OCI-LY3 (cell line): ENCODE results near the gene FGGY.
"Not testable (repeated sequence)": the region's sequence is repeated elsewhere in the genome, so short reads cannot be mapped to it uniquely, and the experiment has no call there.

Experiments
- H2AFZ ChIP-seq: fragments of 200-600, 300-600 bp; shearing (Covaris generic); 2 replicates; pipeline ENCODE4 v1.6.0; 2014; ENCODE audit warnings: antibody characterized with exemption, low read depth, low read length
- H3K27ac ChIP-seq: fragments of 200-600, 300-600 bp; sonication (generic); 2 replicates; pipeline ENCODE4 v1.5.1; 2014; ENCODE audit warnings: mild to moderate bottlenecking, low read length, moderate library complexity, mixed read lengths
- H3K27me3 ChIP-seq: fragments of 200-600, 300-600 bp; sonication (generic); 2 replicates; pipeline ENCODE4 v1.6.1; 2014; ENCODE audit warnings: low read depth, low read length, mixed read lengths
- H3K36me3 ChIP-seq: fragments of 200-600, 300-600 bp; sonication (generic); replicated peaks from 2 replicates; pipeline ENCODE3; 2014; ENCODE audit warnings: low read depth, low read length, mixed read lengths
- H3K4me1 ChIP-seq: fragments of 300-600, 200-600 bp; sonication (generic); 2 replicates; pipeline ENCODE4 v1.6.1; 2014; ENCODE audit warnings: low read length, mixed read lengths
- H3K4me2 ChIP-seq: fragments of 200-600, 300-600 bp; sonication (generic); 2 replicates; pipeline ENCODE4 v1.6.1; 2014; ENCODE audit warnings: low read length, mixed read lengths
- H3K4me3 ChIP-seq: fragments of 300-600, 200-600 bp; sonication (generic); 2 replicates; pipeline ENCODE4 v1.5.1; 2014; ENCODE audit warnings: antibody characterized with exemption, mild to moderate bottlenecking, low read length, moderate library complexity
- H3K79me2 ChIP-seq: fragments of 300-600, 200-600 bp; shearing (Covaris generic); 2 replicates; pipeline ENCODE4 v1.6.1; 2014; ENCODE audit warnings: mild to moderate bottlenecking, low read length, mixed read lengths
- H3K9ac ChIP-seq: fragments of 300-600, 200-600 bp; shearing (Covaris generic); 2 replicates; pipeline ENCODE4 v1.6.0; 2014; ENCODE audit warnings: mild to moderate bottlenecking, low read length, moderate library complexity
- H3K9me3 ChIP-seq: fragments of 200-600, 300-600 bp; shearing (Covaris generic); 2 replicates; pipeline ENCODE4 v1.6.1; 2014; ENCODE audit warnings: low read length, mixed read lengths; ENCODE audit not compliant: insufficient read depth
- H4K20me1 ChIP-seq: fragments of 200-600, 300-600 bp; sonication (generic); 2 replicates; pipeline ENCODE4 v1.6.1; 2016; ENCODE audit warnings: low read length, mixed read lengths; ENCODE audit not compliant: insufficient read depth
- CTCF ChIP-seq: fragments of 200-600, 300-600 bp; sonication (generic); IDR thresholded peaks from 2 replicates; pipeline ENCODE4 v1.5.1; 2014; ENCODE audit warnings: antibody characterized with exemption, low read length, low read depth
- EZH2phosphoT487 ChIP-seq: fragments of 200-600 bp; shearing (Covaris generic); IDR thresholded peaks from 2 replicates; pipeline ENCODE4 v1.6.1; 2018; ENCODE audit warnings: antibody characterized with exemption, mixed run types, low read depth

The FGGY gene, protein sequence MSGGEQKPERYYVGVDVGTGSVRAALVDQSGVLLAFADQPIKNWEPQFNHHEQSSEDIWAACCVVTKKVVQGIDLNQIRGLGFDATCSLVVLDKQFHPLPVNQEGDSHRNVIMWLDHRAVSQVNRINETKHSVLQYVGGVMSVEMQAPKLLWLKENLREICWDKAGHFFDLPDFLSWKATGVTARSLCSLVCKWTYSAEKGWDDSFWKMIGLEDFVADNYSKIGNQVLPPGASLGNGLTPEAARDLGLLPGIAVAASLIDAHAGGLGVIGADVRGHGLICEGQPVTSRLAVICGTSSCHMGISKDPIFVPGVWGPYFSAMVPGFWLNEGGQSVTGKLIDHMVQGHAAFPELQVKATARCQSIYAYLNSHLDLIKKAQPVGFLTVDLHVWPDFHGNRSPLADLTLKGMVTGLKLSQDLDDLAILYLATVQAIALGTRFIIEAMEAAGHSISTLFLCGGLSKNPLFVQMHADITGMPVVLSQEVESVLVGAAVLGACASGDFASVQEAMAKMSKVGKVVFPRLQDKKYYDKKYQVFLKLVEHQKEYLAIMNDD

GRCh38 chr1:59296358-59297256, at the start of gene FGGY:
Gene FGGY, plus strand, starts transcription at chr1:59297094. Its CDS starts 24,456 bp downstream, at chr1:59321550.
- TF ChIP-seq CTCF (no peak), EZH2phosphoT487 (no peak)
- Histone ChIP-seq H3K36me3 (no peaks in the 10 kb centered on the region), H4K20me1 (no peaks in the 10 kb centered on the region), H2AFZ (peak within 1 kb of the TSS; percentile 82), H3K4me2 (peak within 1 kb of the TSS; percentile 97), H3K27ac (peak within 1 kb of the TSS; percentile 84), H3K79me2 (no peaks in the 10 kb centered on the region), H3K4me3 (peak within 1 kb of the TSS; percentile 88), H3K9me3 (no peaks in the 10 kb centered on the region), H3K9ac (peak within 1 kb of the TSS; percentile 82), H3K27me3 (no peaks in the 10 kb centered on the region), H3K4me1 (peaks cover 22% of the 10 kb centered on the region)

DNA sequence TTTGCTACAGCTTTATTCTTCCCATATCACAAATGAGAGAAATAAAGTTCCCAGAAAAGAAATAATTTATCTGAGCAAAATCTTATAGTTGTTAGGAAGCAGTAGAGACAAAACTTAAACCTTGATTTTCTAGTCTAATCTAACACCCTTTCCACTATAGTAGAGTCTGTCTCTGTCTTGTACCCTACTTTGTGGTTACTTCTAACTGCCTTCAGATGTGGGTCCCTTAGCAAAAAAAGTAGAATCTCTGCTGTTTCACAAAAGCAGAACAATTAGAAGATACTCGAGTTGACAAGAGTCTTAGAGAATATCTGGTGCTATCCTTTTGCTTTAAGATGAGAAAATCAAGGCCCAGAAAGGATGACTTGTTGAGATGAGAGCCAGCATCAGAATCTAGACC, 48.1 kb upstream of the FGGY start:
- Histone ChIP-seq H3K4me3 (no peak overlapping the region), H4K20me1 (no peaks in the 10 kb centered on the region), H3K4me2 (no peak overlapping the region), H3K27me3 (no peaks in the 10 kb centered on the region), H3K9me3 (no peaks in the 10 kb centered on the region), H2AFZ (no peak overlapping the region), H3K36me3 (no peaks in the 10 kb centered on the region), H3K27ac (no peak overlapping the region), H3K79me2 (no peaks in the 10 kb centered on the region), H3K4me1 (no peaks in the 10 kb centered on the region), H3K9ac (no peak overlapping the region)
- TF ChIP-seq EZH2phosphoT487: no peak
- TF ChIP-seq CTCF: no peak

GRCh38 chr1:59249396-59250137, 47.3 kb upstream of the FGGY start:
- Histone ChIP-seq H3K36me3 (no peaks in the 10 kb centered on the region), H3K9ac (no peak overlapping the region), H3K27ac (no peak overlapping the region), H3K9me3 (no peaks in the 10 kb centered on the region), H2AFZ (no peak overlapping the region), H3K4me3 (no peak overlapping the region), H3K27me3 (no peaks in the 10 kb centered on the region), H3K4me2 (no peak overlapping the region), H3K79me2 (no peaks in the 10 kb centered on the region), H3K4me1 (no peaks in the 10 kb centered on the region), H4K20me1 (no peaks in the 10 kb centered on the region)
- TF ChIP-seq CTCF: no peak
- no peak for TF ChIP-seq EZH2phosphoT487

- H3K4me2 ChIP-seq, H2AFZ ChIP-seq, H3K27me3 ChIP-seq, H3K9me3 ChIP-seq, H4K20me1 ChIP-seq, H3K9ac ChIP-seq, H3K79me2 ChIP-seq, H3K4me1 ChIP-seq, H3K36me3 ChIP-seq, H3K27ac ChIP-seq, H3K4me3 ChIP-seq: not testable (repeated sequence)
Measured at GRCh38 chr1:59251061-59251460, 45.8 kb upstream of the FGGY start.

GRCh38 chr1:59256429-59256828, 40.5 kb upstream of the FGGY start:
- H3K79me2 ChIP-seq, H3K27ac ChIP-seq, H2AFZ ChIP-seq, H4K20me1 ChIP-seq, H3K9ac ChIP-seq, H3K4me2 ChIP-seq, H3K4me1 ChIP-seq, H3K27me3 ChIP-seq, H3K9me3 ChIP-seq, H3K4me3 ChIP-seq, H3K36me3 ChIP-seq: not testable (repeated sequence)
